ENCODE measurements around the gene WNT8B. TPM values are rescaled to one million over a fixed set of nuclear protein-coding genes. Genes with fewer than 3 reads are reported as not detected.

Gene WNT8B
- total RNA-seq, 1 donor from 2014 or later: not detected

GRCh38 chr10:100481462-100482081 is 18.8 kb downstream of the WNT8B start:
- peak; percentile 81 for DNase-seq
- Mint-ChIP-seq H3K27me3 (ENCODE audit: unreplicated experiment) (peaks cover 16% of the 10 kb centered on the region), H3K9me3 (ENCODE audit: unreplicated experiment) (no peaks in the 10 kb centered on the region), H3K36me3 (ENCODE audit: unreplicated experiment) (peaks cover 21% of the 10 kb centered on the region), H3K4me3 (ENCODE audit: unreplicated experiment) (peak overlapping the region; percentile 84), H3K4me1 (ENCODE audit: low read depth, unreplicated experiment) (no peaks in the 10 kb centered on the region), H3K27ac (ENCODE audit: unreplicated experiment) (no peak overlapping the region)
- no peak for TF ChIP-seq CTCF (IDR thresholded peaks at IDR 0.05; ENCODE audit: partially characterized antibody, unreplicated experiment)

GRCh38 chr10:100482181-100482833 is 19.5 kb downstream of the WNT8B start:
- Mint-ChIP-seq H3K27ac (ENCODE audit: unreplicated experiment) (no peak overlapping the region), H3K27me3 (ENCODE audit: unreplicated experiment) (peaks cover 18% of the 10 kb centered on the region), H3K4me3 (ENCODE audit: unreplicated experiment) (peak overlapping the region; percentile 84), H3K36me3 (ENCODE audit: unreplicated experiment) (peaks cover 25% of the 10 kb centered on the region), H3K9me3 (ENCODE audit: unreplicated experiment) (no peaks in the 10 kb centered on the region), H3K4me1 (ENCODE audit: low read depth, unreplicated experiment) (no peaks in the 10 kb centered on the region)
- DNase-seq: peak; percentile 80
- TF ChIP-seq CTCF (IDR thresholded peaks at IDR 0.05; ENCODE audit: partially characterized antibody, unreplicated experiment): peak; percentile 92

- no peak overlapping the region for H3K27ac Mint-ChIP-seq (ENCODE audit: unreplicated experiment)
- H3K4me3 Mint-ChIP-seq (ENCODE audit: unreplicated experiment): peak overlapping the region; percentile 62
- peaks cover 25% of the 10 kb centered on the region for H3K36me3 Mint-ChIP-seq (ENCODE audit: unreplicated experiment)
- no peak for DNase-seq
- no peaks in the 10 kb centered on the region for H3K4me1 Mint-ChIP-seq (ENCODE audit: low read depth, unreplicated experiment)
- TF ChIP-seq CTCF (IDR thresholded peaks at IDR 0.05; ENCODE audit: partially characterized antibody, unreplicated experiment): peak; percentile 57
- H3K9me3 Mint-ChIP-seq (ENCODE audit: unreplicated experiment): no peaks in the 10 kb centered on the region
- H3K27me3 Mint-ChIP-seq (ENCODE audit: unreplicated experiment): peaks cover 18% of the 10 kb centered on the region
Observed at GRCh38 chr10:100482834-100483185, 20.0 kb downstream of the WNT8B start.

- DNase-seq: no peak
- H3K27ac Mint-ChIP-seq (ENCODE audit: unreplicated experiment): no peak overlapping the region
- H3K9me3 Mint-ChIP-seq (ENCODE audit: unreplicated experiment): no peaks in the 10 kb centered on the region
- peaks cover 20% of the 10 kb centered on the region for H3K27me3 Mint-ChIP-seq (ENCODE audit: unreplicated experiment)
- H3K4me3 Mint-ChIP-seq (ENCODE audit: unreplicated experiment): no peak overlapping the region
- peaks cover 25% of the 10 kb centered on the region for H3K36me3 Mint-ChIP-seq (ENCODE audit: unreplicated experiment)
- H3K4me1 Mint-ChIP-seq (ENCODE audit: low read depth, unreplicated experiment): no peaks in the 10 kb centered on the region
- TF ChIP-seq CTCF (IDR thresholded peaks at IDR 0.05; ENCODE audit: partially characterized antibody, unreplicated experiment): no peak
Observed at GRCh38 chr10:100483876-100484666, 21.3 kb downstream of the WNT8B start.

Data from glutamatergic neuron (in vitro differentiated cells).